K562 (cell line): ENCODE data around the gene ANO9. TPM values are rescaled to one million over a fixed set of nuclear protein-coding genes. Genes with fewer than 3 reads are reported as not detected.
A peak's percentile ranks its signal among the peaks of the same experiment; 100 is the strongest.

Experiments used
- CHD2 ChIP-seq: IDR thresholded peaks from 2 replicates; pipeline ENCODE4 v1.6.1; 2011; ENCODE audit warnings: low read depth, low read length
- ELF4 ChIP-seq: fragments of 450-650 bp; formaldehyde crosslinking; IDR thresholded peaks from 2 replicates; pipeline ENCODE4 v1.4.0; 2022; ENCODE audit warnings: missing genetic modification characterization
- FOXO4 ChIP-seq: fragments of 450-650 bp; formaldehyde crosslinking; IDR thresholded peaks from 2 replicates; pipeline ENCODE4 v1.4.0; 2020; ENCODE audit warnings: mild to moderate bottlenecking, moderate library complexity
- GABPB1 ChIP-seq: sonication (generic); formaldehyde crosslinking; IDR thresholded peaks from 2 replicates; pipeline ENCODE4 v1.8.0; 2022; ENCODE audit warnings: mild to moderate bottlenecking, missing genetic modification reagents
- HNRNPH1 ChIP-seq: fragments of 200-400 bp; formaldehyde crosslinking; optimal IDR thresholded peaks from 2 replicates; pipeline ENCODE3; 2017; ENCODE audit warnings: low read depth, mild to moderate bottlenecking, low read length, moderate library complexity
- MXD1 ChIP-seq: fragments of 250-450 bp; sonication (Bioruptor Pico); IDR thresholded peaks from 2 replicates; pipeline ENCODE4 v1.8.0; 2021; ENCODE audit warnings: borderline replicate concordance, mild to moderate bottlenecking, moderate library complexity; ENCODE audit not compliant: poor library complexity, severe bottlenecking
- PKNOX1 ChIP-seq: fragments of 450-650 bp; IDR thresholded peaks from 2 replicates; pipeline ENCODE4 v1.6.1; 2016
- SREBF1 ChIP-seq: fragments of 150-350 bp; IDR thresholded peaks from 2 replicates; pipeline ENCODE4 v1.6.1; 2014; ENCODE audit warnings: antibody characterized with exemption, low read depth, low read length, borderline replicate concordance
- TARDBP ChIP-seq: fragments of 450-650 bp; IDR thresholded peaks from 2 replicates; pipeline ENCODE4 v1.6.1; 2016
- TSC22D4 ChIP-seq: fragments of 450-650 bp; IDR thresholded peaks from 2 replicates; pipeline ENCODE4 v1.6.1; 2016; ENCODE audit warnings: missing genetic modification characterization, missing biosample characterization, control low read depth
- TSHZ1 ChIP-seq: fragments of 250-450 bp; sonication (Bioruptor Pico); IDR thresholded peaks from 2 replicates; pipeline ENCODE4 v1.4.0; 2020; ENCODE audit warnings: mild to moderate bottlenecking, moderate library complexity
- UBTF ChIP-seq, 2 experiments: IDR thresholded peaks; 2 replicates each; pipeline ENCODE4 v1.6.1; 2012; ENCODE audit warnings: improper control_type of control experiment in 2 of 2, low read depth in 2 of 2, low read length in 2 of 2, borderline replicate concordance in 1 of 2
- VEZF1 ChIP-seq: fragments of 200-800 bp; sonication (Bioruptor generic); IDR thresholded peaks from 2 replicates; pipeline ENCODE4 v1.6.1; 2017; ENCODE audit warnings: missing genetic modification characterization, missing compliant biosample characterization
- ZNF197 ChIP-seq: fragments of 200-800 bp; sonication (Bioruptor generic); IDR thresholded peaks from 2 replicates; pipeline ENCODE4 v1.6.1; 2016; ENCODE audit warnings: low read depth, missing genetic modification characterization, missing compliant biosample characterization
- polyA plus RNA-seq, 8 experiments: library from polyadenylated mRNA; depleted of rRNA in 4 of 8; stranded (reverse) in 5 of 8; unstranded in 3 of 8; fragments of >200 nt; fragmentation: Nextera tagmentation in 2 of 8; fragmentation: Illumina TruSeq in 1 of 8; extraction: Ambion mirVana in 2 of 8; extraction: Trizol in 1 of 8; gene quantifications; 2 replicates each; pipeline versions ENCODE4 v1.2.1 to v1.2.3, GENCODE V29; 2011 to 2014; ENCODE audit warnings: inconsistent platforms in 1 of 8, missing spikeins in 1 of 8
- total RNA-seq, 7 experiments: library from RNA; depleted of rRNA in 6 of 7; stranded (reverse); fragments of >200 nt in 6 of 7; fragmentation: Illumina TruSeq in 2 of 7; extraction: Trizol in 2 of 7; gene quantifications; 2 replicates each; pipeline versions ENCODE4 v1.2.1 to v1.2.3, GENCODE V29; 2011 to 2021; ENCODE audit warnings: low replicate concordance in 1 of 7

ANO9 gene
- total and polyA plus RNA-seq, 9 of the 15 experiments (the other 6 are each of a cell fraction or from before 2014, with no cell fraction given) = 0.20 to 14.5 (median 4.5) TPM

GRCh38 chr11:447923-448731 lies 6.3 kb upstream of the ANO9 start (continued):
- 0 out of 2 replicates have a peak, but pooled peaks have one; percentile 52 for TF ChIP-seq ELF4 (CRISPR knock-in tag)
- peak; percentile 70 for TF ChIP-seq VEZF1 (CRISPR knock-in tag)
- TF ChIP-seq TARDBP = no peak
- TF ChIP-seq PKNOX1 = peak; percentile 71
- TF ChIP-seq ZNF197 = peak; percentile 60; the same call in 1 of the 2 replicates
- TF ChIP-seq CHD2 = 0 out of 2 replicates have a peak, but pooled peaks have one; percentile 16
- TF ChIP-seq UBTF (IDR thresholded peaks at IDR 0.05; ENCODE audit: borderline replicate concordance in 1 of 2, low read depth in 2 of 2, low read length in 2 of 2) = no peak; a peak in 1 of 4 replicates
- TF ChIP-seq FOXO4 (CRISPR knock-in tag) = no peak
- TF ChIP-seq HNRNPH1 = no peak
- TF ChIP-seq TSC22D4 (tag) = no peak
- no peak for TF ChIP-seq MXD1 (CRISPR knock-in tag)
- TF ChIP-seq SREBF1 = no peak
- TF ChIP-seq GABPB1 (CRISPR knock-in tag) = peak; percentile 87
- TF ChIP-seq TSHZ1 (CRISPR knock-in tag) = no peak
